ENCODE results near the gene IFNG-AS1.

Gene IFNG-AS1

DNA sequence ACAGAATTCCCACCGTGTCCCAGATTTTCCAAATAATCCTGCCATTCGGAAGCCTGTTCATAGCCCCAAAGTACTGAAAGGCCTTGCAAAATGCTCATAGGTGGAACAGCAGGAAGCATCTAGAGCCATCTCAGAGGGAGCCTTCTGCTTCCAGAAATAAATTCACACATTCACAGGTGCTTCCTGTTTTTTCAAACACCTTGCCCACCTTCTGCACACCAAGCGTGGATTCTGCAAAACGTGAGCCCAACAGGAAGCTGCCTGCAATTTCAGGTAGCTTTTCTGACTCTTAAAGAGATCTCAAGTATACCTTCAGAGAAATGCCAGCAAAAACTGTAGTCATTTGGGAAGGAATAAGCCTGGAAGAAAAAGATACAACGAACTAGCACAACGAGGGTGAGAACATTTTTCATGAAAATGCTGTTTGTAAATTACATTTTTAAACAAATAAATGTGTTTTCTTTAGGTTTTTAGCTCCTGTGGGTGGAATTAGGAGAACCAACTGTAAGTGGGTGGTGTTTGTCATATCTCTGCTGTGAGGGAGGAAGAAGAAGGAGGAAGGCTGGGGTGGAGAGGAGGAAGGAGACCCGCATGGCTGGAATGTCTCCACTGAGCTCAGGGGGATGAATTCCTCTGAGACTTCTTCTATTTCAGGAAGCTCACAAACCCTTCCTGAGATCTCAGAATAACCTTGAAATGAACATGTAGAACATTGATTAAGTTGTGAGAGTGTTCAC lies at the start of gene IFNG-AS1:
Gene IFNG-AS1, plus strand, starts transcription at position 264 of the 737 bp plus-strand sequence.
- no peak for DNase-seq (ENCODE audit: low read depth)

DNA sequence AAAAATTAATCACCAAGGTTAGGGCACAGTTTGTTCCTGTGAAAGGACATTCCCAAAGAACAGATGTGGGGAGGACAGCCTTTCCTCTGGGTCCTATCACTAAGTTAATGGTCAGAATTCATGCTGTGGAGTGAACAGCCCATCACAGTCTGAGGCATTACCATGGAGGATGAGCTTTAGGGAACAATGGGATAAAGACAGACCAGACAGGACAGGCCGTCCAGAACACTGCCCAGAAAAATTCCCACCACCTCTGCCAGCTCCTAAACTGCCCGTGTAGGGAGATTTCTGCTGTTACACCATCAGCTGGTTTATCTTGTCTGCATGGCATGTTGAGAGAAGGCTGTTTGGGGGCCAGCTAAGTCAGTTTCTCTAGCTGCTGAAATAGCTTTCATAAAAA lies 49.6 kb upstream of the IFNG-AS1 start:
- no peak for DNase-seq (ENCODE audit: low read depth)

- DNase-seq (ENCODE audit: low read depth), result peak; percentile 8
Observed at GRCh38 chr12:67940780-67941243, 48.4 kb upstream of the IFNG-AS1 start.

GRCh38 chr12:67942724-67943123 lies 46.5 kb upstream of the IFNG-AS1 start:
- DNase-seq (ENCODE audit: low read depth), result no peak

DNA sequence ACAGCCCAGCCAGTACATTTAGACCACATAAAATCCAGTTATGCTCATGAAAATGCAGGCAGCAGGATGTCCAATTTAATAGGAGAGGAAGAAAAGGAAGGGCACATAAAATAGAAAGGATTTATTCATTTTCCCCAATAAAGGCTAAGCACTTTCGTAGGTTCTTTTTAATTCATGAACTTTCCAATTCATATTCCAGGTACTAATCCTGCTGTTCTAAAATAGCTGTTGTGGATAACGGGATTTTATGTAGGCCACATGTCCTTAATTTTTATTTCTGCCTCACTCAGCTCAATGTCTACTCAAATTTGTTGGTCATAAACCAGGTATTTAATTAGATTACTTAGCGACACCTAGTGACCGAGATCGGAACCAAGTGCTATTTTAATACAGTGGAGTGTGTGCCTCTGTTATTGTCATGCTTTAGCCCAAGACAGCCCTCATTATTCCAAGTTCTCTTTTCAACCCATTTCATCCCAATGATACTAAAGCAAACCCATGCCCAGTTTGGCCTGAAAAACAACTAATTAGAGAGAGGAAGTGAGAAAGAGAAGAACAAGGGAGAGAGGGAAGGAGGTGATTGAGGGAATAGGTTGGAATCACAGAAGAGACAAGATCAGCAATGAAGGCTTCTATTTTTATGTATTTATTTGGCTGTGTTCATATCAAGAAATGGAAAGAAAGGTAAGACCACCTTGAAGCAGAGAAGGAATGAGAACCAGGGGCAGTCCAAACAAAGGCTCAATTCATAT lies 45.9 kb upstream of the IFNG-AS1 start:
- DNase-seq (ENCODE audit: low read depth), result peak; percentile 64

DNA sequence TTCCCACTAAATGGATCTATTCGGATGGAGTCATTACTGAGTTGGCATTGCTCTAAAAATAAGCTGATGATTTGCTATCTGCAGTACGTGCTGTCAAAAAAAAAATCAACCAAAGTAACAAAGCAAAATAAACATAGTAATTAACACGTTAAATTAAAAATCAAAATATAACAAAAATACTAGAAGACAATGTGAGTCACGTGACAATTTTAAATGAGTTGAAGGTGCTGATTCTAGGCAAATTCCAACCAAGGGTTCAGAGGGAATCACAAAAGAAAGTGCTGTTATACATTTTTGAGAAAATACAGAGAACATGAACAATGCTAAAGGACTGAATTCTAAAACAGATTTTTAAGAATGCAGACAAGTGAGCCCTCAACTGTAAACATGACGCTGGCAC lies 45.2 kb upstream of the IFNG-AS1 start:
- no peak for DNase-seq (ENCODE audit: low read depth)

DNA sequence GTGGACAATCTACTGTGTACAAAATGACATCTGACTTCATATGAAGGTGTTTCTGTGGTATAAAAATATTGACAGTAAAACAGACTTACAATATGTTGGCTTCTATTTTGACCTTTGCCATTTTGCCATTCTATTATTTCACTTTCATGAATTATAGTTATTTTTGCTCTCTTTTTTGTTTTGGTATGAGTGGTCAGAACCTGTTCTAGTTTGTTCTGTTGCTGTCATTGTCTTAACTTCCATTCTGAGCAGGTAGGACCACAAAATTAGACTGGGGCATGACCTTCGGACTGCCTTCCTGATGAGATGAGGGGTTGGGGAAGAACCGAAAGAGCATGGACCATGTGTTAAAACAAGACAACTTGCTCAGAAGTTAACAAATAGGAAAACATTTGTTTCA lies 36.5 kb upstream of the IFNG-AS1 start:
- no peak for DNase-seq (ENCODE audit: low read depth)

DNA sequence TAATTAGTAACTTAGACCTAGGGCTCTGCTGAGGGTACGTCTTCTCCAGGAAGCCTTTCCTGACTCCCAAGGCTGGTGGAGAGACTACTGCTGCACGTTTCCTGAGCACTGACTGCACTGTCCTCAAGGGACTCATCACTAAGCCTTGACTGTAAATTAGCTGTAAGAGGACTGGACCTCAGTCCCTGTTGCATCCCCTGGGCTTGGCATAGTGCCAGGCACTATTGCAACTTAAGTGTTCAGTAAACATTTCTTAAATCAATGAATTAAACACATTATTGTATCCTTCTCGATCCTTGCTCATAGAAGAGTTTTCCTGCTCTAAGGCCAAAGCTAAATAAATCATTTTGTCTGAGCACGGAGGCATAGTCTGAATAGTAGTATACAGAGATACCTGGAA lies 31.9 kb upstream of the IFNG-AS1 start:
- DNase-seq (ENCODE audit: low read depth), result no peak

- DNase-seq (ENCODE audit: low read depth), result no peak
Observed at GRCh38 chr12:67958187-67958586, 31.1 kb upstream of the IFNG-AS1 start.

GRCh38 chr12:67964456-67964855 lies 24.8 kb upstream of the IFNG-AS1 start:
- DNase-seq (ENCODE audit: low read depth), result no peak

GRCh38 chr12:67966560-67966959 lies 22.7 kb upstream of the IFNG-AS1 start:
- DNase-seq (ENCODE audit: low read depth), result no peak

- no peak for DNase-seq (ENCODE audit: low read depth)
Observed at GRCh38 chr12:67968321-67968720, 20.9 kb upstream of the IFNG-AS1 start.

- no peak for DNase-seq (ENCODE audit: low read depth)
Observed at GRCh38 chr12:67968725-67969124, 20.5 kb upstream of the IFNG-AS1 start.

DNA sequence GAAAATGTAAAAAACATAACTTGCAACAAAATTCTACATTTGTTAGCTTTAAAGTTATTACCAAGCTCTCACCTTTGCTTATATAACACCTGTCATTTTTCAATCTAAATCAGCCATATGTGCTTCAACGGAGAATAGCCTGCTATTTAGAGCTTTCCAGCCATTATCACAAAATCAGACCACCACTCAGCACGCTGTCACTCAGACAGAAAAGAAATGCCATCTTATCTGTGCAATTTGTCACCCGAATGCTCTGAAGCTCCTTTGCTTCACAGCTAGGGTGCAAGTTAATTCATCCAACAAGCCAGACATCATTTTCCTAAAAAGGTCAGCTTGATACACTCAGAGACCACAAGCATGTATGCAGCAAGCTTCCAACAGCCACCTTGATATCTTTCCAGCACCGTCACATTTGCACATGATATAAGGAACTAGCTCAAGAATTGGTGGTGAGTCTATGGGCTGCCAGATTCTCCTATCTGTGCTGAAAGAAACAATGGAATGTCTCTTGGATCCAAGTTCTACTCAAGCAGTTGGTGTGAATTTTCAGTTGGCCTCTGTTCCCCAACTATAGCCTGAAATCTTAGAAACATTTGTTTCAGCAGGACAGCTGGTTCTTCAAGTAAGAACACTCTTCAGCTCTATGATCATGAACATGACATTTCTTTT lies 20.0 kb upstream of the IFNG-AS1 start:
- DNase-seq (ENCODE audit: low read depth), result no peak

DNA sequence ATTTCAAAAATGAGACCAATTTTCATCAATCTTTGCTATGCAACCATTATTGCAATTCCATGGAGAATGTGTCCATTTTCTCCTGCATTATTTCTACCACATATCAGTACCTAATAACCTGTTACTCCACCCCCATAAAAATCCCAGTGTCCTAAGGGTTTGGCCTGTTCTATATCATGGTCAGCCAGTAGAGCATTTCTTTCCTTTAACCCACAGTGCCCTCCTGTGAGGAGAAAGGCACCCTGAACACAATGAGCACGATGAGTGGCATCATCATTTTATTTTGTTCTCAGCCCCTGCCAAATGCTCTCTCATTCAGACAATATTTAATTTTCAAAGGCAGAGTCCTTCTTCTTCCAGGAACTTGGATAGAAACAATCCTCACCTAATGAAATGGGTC lies 11.6 kb upstream of the IFNG-AS1 start:
- DNase-seq (ENCODE audit: low read depth), result no peak

- no peak for DNase-seq (ENCODE audit: low read depth)
Observed at GRCh38 chr12:67980391-67980790, 8.9 kb upstream of the IFNG-AS1 start.

GRCh38 chr12:67981287-67982162 lies 7.7 kb upstream of the IFNG-AS1 start:
- peak; percentile 58 for DNase-seq (ENCODE audit: low read depth)

DNA sequence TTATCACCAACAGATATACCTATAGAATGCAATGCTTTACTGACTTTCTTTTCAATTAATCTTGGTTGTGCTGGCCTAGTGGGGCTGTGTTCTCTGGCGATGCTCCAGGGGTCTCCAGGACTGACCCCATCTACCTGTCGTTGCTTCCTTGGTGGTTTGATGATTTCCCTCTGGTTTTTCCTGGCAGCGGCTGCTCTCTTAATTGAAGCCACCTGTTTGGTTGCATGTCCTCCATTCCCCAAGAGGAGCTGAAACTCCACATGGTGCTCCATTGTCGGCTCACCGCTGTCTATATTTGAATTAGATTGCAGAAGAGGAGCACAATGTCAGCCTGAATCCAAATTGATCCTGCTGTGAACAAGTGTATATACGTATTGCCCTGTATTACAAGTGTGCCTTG lies 7.1 kb upstream of the IFNG-AS1 start:
- DNase-seq (ENCODE audit: low read depth), result no peak

GRCh38 chr12:67986632-67987031 lies 2.6 kb upstream of the IFNG-AS1 start:
- no peak for DNase-seq (ENCODE audit: low read depth)

- no peak for DNase-seq (ENCODE audit: low read depth)
Observed at GRCh38 chr12:67988601-67989021, 636 bp upstream of the IFNG-AS1 start.

- DNase-seq (ENCODE audit: low read depth), result no peak
Observed at GRCh38 chr12:67991158-67991557, 1.9 kb downstream of the IFNG-AS1 start.

DNA sequence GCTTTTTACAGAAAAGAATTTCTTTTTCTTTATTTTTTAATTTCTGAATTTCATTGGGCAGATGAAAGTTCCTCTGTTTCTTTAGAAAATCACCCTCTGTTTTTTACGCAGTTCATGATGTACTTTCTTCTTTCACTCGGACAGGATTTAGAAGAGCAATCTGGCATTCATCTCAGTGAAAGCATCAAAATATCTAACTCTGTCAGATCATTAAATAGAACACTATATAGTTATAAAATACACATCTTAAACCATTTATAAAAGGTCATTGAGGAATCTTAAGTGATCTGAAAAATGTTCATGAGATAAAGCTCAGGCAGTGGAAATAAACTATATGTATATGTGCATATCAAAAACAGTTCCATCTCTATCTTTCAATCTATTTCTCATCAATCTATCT lies 3.9 kb downstream of the IFNG-AS1 start:
- DNase-seq (ENCODE audit: low read depth), result no peak
